GM19193 (cell line): Measurements from ENCODE around the gene BCLAF3.

ENCODE experiments used
- POLR2A ChIP-seq: IDR thresholded peaks from 4 replicates; pipeline ENCODE4 v1.6.1; 2011; ENCODE audit not compliant: insufficient read depth, insufficient read length; ENCODE audit errors: extremely low read depth

Gene BCLAF3

DNA sequence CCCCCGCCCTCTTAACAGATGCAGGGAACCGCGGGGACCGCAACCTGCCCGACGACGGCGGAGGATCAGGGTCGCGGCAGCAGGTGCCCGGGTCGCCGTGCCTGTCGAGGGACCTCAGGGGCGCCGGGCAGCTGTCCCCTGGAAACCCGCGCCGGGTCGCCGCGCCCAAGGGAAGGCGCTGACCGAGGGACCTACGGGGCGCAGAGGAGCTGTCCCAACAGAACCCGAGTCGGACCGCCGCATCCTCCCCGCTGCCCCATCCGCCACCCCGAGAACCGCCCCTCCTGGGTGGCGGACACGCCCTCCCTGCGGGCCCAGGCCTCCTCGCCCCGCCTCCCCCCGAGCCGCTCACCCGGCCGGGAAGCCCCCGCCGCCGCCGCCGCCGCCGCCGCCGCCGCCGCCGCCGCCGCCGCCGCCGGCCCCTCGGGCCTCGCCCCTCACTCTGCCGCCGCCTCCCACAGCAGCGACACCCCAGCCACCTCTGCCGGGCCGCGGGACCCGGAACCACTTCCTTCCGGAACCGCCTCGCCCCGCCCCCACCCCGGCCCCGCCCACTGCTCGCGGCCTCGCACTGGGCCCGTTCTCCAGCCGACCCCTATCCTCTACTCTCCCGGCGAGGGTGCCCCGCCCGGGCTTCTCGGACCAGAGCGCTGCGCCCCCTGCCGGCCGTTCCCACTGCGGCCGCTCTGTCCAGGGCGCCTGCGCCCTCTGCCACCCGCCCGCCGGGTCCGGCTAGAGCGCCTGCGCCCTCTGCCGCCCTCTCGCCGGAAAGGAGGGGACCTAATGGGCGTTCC, at the start of gene BCLAF3:
BCLAF3 (minus strand) TSS at position 506 of the 794 bp plus-strand sequence. CDS start 20,797 bp downstream, outside the sequence.
- peak; percentile 20 for TF ChIP-seq POLR2A

DNA sequence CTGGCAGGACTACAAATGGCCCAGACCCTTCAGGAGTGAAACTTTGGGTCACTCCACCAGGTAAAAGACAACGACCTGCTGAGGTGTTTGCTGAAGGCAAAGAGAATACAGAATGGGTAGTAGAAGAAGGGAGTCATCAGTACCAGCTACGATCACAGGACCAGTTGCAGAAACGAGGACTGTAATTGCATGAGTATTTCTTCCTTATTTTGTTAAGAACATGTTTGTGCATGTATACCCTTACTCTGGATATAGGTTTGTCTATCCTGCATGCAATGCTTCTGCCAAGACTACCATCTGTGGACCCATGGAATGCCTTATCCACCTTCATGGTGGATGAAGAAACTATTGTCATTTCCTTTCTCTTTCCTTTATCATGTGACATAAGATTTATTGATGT, 48.1 kb upstream of the BCLAF3 start:
- TF ChIP-seq POLR2A: no peak

DNA sequence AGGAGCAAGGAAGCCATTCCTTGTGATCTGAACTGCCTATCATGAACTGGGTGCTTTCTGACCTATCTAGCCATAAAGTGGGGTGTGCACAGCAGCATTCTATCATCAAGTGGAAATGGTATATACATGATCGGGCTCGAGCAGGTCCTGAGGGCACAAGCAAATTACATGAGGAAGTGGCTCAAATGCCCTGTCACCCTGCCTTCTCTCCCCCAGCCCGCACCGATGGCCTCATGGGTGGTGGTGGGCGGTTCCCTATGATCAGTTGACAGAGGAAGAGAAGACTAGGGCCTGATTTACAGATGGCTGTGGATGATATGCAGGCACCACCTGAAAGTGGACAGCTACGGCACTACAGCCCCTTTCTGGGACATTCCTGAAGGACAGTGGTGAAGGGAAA, 46.3 kb upstream of the BCLAF3 start:
- TF ChIP-seq POLR2A: no peak

DNA sequence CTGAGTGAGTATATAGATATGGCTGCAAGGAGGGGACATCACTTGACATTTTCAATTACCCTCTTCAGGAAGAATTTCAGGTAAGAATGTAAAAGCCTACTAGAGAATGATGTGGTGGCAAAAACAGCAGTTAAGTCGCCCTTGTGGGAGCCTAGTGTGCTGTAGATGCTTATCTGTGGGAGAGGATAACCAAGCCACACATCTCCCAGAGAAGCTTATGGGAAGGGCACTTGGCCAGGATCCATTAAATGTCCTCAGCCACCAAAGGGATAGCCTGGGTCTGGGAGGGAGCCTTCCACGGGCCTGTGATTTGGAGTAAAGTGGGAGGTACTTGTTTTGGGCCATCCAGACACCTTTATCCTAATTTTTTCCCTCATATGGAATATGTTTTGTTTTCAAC, 41.3 kb upstream of the BCLAF3 start:
- TF ChIP-seq POLR2A: no peak

DNA sequence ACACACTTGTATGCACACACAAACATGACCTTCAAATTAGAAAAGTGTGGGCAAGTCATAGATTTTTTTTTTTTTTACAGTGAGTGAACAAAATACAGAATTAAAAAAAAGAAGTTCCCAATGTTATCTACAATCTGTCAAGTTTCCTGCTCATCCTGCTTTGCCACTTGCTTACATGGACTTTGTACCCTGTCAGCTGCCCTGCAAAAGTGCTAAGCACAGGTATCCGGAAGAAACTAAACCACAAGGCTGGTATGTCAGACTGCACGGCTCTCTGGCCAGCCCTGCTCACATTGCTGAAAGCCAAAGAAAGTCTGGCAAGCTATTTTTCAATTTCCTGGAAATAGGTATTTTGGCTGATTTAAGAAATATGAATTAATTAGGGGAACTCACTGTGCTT, 38.9 kb upstream of the BCLAF3 start:
- TF ChIP-seq POLR2A: no peak

DNA sequence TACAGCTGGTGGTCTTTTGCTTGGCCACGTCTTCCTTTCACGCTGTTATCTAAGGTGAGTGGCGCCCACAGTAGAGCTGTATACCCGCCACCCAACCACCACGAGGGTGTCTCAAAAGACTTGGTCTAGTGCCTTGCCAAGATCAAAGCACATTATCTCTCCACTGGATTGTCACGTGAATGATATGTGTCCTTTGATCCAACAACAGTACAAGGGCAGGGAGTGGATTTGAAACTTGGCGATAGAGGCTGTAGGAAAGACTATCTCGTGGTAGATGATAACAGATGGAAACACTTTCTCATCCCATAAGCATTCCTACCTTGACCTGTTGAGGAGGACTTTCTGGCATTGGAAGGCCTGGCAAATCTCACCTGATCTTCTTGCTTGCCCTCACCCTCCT, 37.7 kb upstream of the BCLAF3 start:
- no peak for TF ChIP-seq POLR2A

DNA sequence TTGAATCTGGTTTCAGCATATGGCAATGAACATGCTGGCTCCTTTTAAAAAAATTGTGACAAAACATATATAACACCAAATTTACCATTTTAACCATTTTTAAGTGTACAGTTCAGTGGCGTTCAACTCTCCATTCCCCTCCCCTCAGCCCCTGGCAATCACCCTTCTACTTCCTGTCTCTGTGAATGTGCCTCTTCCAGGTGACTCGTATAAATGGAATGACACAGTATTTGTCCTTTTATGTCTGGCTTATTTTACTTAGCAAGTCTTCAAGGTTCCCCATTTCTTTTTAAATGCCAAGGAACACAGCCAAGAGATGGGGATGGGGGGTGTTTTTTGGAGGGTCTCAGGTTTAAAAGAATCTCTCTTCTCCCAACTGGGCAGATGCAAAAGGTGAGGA, 35.4 kb upstream of the BCLAF3 start:
- no peak for TF ChIP-seq POLR2A

DNA sequence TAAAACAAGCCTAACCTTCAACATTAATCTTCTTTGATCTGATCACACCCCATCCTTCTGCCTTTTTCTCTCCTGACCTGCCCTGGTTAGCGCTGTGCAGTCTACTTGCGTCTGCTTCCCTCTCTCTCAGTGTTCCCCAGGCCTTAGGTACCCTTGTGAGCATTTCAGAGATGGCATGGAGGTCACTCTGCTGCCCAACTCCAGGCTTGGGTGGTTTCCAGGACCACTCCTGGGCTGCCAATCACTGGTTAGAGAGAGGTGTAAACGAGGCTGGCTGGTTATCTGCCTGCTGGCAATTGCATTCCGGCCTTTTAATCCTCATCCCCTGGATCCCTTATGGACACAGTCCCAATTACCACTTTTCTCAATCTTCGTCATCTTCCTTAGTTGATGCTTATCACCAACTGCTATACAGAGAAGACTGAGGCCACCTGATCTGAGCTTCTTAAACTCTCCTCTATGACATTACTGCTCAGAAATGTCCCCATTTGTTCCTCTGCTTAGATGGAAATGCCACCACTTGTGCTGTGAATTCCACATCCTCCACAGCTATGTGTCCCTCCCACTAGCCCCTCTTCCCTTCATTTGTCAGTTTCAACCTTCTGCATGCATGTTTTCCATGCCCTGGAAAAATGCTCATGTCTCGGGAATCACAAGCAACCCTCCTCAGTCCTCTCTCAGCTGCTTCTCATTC, 29.0 kb upstream of the BCLAF3 start:
- TF ChIP-seq POLR2A: no peak

DNA sequence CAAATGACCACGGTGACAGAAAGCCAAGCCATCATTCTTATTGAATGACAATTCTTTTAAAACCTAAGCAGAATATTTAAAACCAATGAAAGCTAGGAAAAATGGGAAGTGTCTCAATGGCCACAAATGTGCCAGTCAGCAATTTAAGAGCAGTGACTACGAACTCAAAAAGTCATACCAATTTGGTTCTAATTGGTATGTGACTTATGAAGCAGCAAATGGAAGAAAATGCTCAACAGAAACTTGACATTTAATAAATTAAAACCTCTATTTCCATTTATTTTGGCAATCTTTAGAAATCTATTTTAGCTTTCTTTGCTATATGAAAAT, 25.7 kb upstream of the BCLAF3 start:
- TF ChIP-seq POLR2A: no peak

DNA sequence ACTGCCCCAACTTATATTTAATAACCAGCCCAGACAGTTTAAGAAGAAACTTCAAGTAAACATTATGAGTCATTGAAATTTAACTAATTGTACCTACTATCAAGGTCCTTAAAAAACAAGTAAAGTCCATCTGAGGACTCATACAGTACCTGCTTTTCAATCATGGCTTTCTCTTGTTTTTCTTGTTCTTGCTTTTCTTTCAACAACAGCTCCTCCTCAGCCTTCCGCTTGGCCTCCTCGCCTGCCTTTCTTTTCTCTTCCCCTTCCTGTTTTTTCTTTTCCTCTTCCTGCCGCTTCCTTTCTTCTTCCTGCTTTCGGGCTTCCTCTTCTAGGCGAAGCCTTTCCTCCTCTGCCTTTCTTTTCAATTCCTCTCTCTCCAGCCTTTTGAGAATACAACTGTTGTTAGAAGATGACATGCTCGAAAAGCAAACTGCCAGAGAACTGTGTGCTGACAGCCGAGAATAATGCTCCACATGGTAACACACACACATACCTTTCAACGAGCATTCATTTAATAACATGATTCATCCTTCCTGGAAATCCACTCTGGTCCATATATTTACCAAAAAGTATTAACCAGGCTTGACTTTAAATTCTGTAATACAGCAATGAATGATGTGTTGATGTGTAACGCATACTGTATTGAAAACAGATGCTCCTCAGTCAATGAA, 25.2 kb upstream of the BCLAF3 start:
- TF ChIP-seq POLR2A: no peak

DNA sequence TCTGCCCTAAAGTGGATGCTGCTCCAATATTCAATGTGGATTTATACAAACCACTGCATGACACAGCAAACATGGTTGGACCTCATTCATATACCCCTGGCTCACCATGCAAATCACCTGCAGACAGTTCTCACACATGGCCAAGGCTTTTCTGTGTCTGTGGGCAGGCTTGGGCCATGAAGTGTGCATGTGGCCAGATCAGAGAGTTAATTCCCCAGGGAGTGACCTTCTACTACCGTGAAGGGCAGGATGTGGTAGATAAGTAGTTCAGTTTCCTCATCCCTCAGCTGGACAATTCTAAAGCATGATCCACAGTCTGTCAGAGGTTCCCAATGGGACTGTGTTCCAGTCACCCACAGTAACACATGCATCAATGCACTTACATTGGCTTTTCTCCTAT, 24.6 kb upstream of the BCLAF3 start:
- TF ChIP-seq POLR2A: no peak

DNA sequence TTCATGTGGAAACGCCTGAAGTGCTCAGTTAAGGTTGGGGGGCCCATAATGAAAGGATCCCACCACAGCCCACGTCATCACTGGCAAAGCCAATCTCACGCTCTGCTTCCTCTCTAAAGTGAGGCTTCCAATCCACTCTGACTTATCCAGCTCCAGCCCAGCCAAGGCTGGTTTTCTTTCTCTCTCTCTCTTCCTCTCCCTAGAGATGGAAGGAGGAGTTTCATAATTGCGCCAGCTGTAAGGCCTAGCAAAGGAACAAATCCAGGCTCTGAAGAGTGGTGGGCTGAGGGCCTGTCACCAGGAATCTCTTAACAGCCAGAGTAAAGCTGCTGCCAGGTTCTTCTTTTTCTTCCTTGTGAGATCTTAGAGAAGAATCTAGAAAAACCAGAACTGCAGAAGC, 20.7 kb upstream of the BCLAF3 start:
- TF ChIP-seq POLR2A: no peak

DNA sequence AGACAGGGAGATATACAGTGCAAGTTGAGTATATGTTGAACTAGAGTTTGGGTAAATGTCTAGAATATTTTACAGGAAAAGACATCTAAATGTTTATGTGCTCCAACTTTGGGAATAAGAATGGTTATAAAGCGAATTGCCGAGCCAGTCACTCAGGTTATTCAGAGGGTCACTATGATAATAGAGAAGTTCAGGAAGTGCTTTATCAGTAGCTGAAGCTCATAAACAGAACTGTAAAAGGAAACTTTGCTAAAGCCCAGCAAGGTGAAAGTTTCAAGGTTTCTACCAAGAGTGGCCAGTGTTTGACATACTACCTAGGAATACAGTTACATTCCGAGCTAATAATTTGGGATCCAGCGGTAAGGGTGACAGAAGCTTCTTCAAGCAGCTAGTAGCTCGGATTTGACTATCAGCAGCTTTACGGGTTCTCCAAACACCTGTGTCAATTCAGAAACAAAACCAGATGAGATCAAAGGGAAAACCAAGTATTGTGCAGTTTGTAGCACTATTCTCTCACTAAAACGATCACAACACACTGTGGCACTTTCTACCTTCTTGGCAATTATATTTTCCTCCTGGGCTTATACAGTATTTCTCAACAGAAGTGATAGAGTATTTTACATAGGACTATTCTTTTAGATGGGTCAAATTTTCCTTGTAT, 17.2 kb upstream of the BCLAF3 start:
- TF ChIP-seq POLR2A: no peak

DNA sequence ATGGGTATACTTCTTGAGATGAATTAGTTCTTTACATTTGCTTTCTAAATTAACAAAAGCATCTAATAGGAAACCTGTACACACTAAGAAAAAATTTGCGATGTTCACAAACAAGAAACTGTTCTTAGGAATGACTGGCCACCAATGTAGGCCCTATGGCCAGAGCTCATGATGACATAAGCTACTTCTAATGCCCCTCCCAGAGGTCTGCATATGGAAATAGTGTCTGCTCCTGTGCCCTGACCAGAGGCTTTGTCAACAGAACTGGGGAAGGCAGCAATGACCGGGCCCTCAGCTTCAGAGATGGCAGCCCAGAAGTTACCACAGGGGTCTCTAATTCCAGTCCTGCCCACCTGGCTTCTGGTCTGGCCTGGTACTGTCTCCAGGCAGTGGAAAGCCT, 15.0 kb upstream of the BCLAF3 start:
- no peak for TF ChIP-seq POLR2A

DNA sequence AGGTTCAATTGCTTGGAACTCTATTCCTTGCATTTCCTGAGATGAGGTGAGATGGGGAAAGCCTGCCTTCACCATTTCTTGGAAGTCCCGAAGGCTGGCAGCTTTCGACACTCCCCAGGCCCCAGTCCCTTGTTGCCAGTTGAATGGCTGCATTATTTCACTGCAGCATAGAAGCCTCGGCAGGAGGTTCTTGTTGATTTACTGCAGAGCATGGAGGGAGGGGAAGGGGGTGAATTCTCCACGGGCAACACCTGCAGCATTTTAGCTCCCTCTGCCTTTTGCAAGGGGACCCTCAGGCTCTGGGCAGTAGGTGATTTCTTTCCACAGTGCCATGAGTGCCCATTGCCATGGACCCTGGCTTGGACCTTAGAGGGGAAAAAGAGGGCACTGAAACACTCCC, 10.7 kb upstream of the BCLAF3 start:
- TF ChIP-seq POLR2A: no peak
